Cardiac muscle cell (in vitro differentiated cells and primary cell): ENCODE results near the gene TTC33. TPM values are rescaled to one million over a fixed set of nuclear protein-coding genes. Genes with fewer than 3 reads are reported as not detected.
"Not testable (repeated sequence)": the region's sequence is repeated elsewhere in the genome, so short reads cannot be mapped to it uniquely, and the experiment has no call there.

Experiments used
- DNase-seq, 2 donors: peaks; one replicate each; pipeline versions ENCODE4 v3.0.0 to v3.0.0-alpha.2; 2010 to 2017; ENCODE audit warnings: low read depth in 1 of 2, low spot score in 1 of 2
- H3K27ac ChIP-seq: fragments of 200-600 bp; sonication (generic); 2 replicates; pipeline ENCODE4 v1.5.1; 2016
- H3K27me3 ChIP-seq: fragments of 200-600 bp; sonication (generic); 2 replicates; pipeline ENCODE4 v1.6.0; 2016; ENCODE audit warnings: control low read depth
- H3K36me3 ChIP-seq: fragments of 200-600 bp; sonication (generic); 2 replicates; pipeline ENCODE4 v1.5.1; 2016; ENCODE audit warnings: control low read depth
- H3K4me1 ChIP-seq: fragments of 200-600 bp; sonication (generic); 2 replicates; pipeline ENCODE4 v1.8.1; 2017; ENCODE audit warnings: low read depth, mild to moderate bottlenecking, mixed run types
- H3K4me3 ChIP-seq: fragments of 200-600 bp; sonication (generic); 2 replicates; pipeline ENCODE4 v1.5.1; 2016; ENCODE audit warnings: mild to moderate bottlenecking
- H3K9me3 ChIP-seq: fragments of 200-600 bp; sonication (generic); 2 replicates; pipeline ENCODE4 v1.5.1; 2017; ENCODE audit warnings: low read depth, mild to moderate bottlenecking, control low read depth
- CTCF ChIP-seq: IDR thresholded peaks from 2 replicates; pipeline ENCODE4 v1.5.1; 2012; ENCODE audit warnings: low read depth, mild to moderate bottlenecking, low read length
- polyA plus RNA-seq: library from polyadenylated mRNA; unstranded; fragments of >200 nt; fragmentation: Nextera tagmentation; extraction: Ambion mirVana; gene quantifications from 2 replicates; pipeline ENCODE4 v1.2.1, GENCODE V29; 2016
- total RNA-seq: library from RNA; depleted of rRNA; stranded (reverse); fragments of >200 nt; gene quantifications from 2 replicates; pipeline ENCODE4 v1.2.3, GENCODE V29; 2016

Gene TTC33
- total and polyA plus RNA-seq, 2 experiments from 2014 or later: 16.3 to 46.7 TPM

DNA sequence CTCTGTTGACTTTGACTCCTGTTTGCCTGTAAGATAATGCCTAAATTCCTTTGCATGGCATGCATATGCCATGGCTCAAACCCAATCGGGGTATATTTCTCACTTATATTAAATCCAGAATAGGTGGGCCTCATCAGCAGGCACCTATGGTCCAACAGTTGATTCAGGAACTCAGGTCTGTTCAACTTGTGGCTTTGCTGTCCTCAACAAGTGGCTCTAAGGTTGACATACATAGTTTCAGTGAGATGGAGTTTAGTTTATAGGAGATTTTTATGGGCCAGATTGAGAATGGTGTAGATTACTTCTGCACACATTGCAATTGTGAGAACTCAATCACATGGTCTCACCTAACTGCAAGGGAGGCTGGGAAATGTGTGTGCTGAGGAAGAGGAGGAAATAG is 107.6 kb downstream of the TTC33 start:
- Histone ChIP-seq H3K4me3 (no peak overlapping the region), H3K9me3 (no peaks in the 10 kb centered on the region), H3K27ac (no peak overlapping the region), H3K27me3 (no peaks in the 10 kb centered on the region), H3K4me1 (no peaks in the 10 kb centered on the region), H3K36me3 (no peaks in the 10 kb centered on the region)
- no peak for DNase-seq
- TF ChIP-seq CTCF: no peak

DNA sequence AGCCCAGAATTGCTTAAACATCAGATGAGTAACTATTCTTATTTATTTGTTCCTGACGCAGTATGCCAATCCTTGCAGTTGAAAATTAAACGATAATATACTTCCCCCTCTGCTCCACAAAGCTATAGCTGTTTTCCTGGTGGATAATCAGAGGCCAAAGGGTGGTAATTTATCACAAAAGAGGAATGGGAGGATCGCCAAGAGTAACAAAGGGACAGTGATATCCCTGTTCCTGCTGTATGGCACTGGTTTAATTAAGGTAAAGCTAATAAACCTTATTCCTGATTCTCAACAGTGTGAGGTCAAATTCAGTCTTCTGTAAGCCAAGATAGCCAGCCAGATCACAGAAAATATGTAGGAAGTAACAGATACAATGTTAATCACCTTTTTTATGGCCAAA is 109.5 kb downstream of the TTC33 start:
- no peak for TF ChIP-seq CTCF
- Histone ChIP-seq H3K9me3 (no peaks in the 10 kb centered on the region), H3K4me1 (no peaks in the 10 kb centered on the region), H3K4me3 (no peak overlapping the region), H3K36me3 (no peaks in the 10 kb centered on the region), H3K27ac (no peak overlapping the region), H3K27me3 (no peaks in the 10 kb centered on the region)
- no peak for DNase-seq

DNA sequence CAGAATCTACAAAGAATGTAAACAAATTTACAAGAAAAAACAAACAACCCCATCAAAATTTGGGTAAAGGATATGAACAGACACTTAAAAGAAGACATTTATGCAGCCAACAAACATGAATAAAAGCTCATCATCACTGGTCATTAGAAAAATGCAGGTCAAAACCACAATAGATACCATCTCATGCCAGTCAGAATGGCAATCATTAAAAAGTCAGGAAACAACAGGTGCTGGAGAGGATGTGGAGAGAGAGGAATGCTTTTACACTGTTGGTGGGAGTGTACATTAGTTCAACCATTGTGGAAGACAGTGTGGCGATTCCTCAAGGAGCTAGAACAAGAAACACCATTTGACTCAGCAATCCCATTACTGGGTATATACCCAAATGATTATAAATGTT is 116.2 kb downstream of the TTC33 start:
- not testable (repeated sequence) for H3K27ac ChIP-seq, H3K4me3 ChIP-seq, H3K36me3 ChIP-seq, H3K4me1 ChIP-seq, DNase-seq, H3K9me3 ChIP-seq, H3K27me3 ChIP-seq

- H3K36me3 ChIP-seq: no peaks in the 10 kb centered on the region
- H3K27ac ChIP-seq: no peak overlapping the region
- no peaks in the 10 kb centered on the region for H3K4me1 ChIP-seq
- no peak overlapping the region for H3K4me3 ChIP-seq
- H3K9me3 ChIP-seq: no peaks in the 10 kb centered on the region
- no peaks in the 10 kb centered on the region for H3K27me3 ChIP-seq
- no peak for TF ChIP-seq CTCF
- no peak for DNase-seq
Observed at GRCh38 chr5:40634593-40634992, 121.2 kb downstream of the TTC33 start.

DNA sequence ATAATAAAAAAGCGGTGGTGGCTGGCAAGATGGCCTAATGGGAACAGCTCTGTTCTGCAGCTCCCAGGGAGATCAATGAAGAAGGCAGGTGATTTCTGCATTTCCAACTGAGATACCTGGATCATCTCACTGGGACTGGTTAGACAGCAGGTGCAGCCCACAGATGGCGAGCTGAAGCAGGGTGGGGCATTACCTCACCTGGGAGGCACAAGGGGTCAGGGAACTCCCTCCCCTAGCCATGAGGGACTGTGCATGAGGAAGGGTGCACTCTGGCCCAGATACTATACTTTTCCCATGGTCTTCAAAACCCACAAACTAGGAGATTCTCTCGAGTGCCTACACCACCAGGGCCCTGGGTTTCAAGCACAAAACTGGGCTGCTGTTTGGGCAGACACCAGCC is 121.6 kb downstream of the TTC33 start:
- Histone ChIP-seq H3K9me3 (no peaks in the 10 kb centered on the region), H3K4me1 (no peaks in the 10 kb centered on the region), H3K36me3 (no peaks in the 10 kb centered on the region), H3K4me3 (no peak overlapping the region), H3K27me3 (no peaks in the 10 kb centered on the region), H3K27ac (no peak overlapping the region)
- DNase-seq: no peak
- no peak for TF ChIP-seq CTCF

DNA sequence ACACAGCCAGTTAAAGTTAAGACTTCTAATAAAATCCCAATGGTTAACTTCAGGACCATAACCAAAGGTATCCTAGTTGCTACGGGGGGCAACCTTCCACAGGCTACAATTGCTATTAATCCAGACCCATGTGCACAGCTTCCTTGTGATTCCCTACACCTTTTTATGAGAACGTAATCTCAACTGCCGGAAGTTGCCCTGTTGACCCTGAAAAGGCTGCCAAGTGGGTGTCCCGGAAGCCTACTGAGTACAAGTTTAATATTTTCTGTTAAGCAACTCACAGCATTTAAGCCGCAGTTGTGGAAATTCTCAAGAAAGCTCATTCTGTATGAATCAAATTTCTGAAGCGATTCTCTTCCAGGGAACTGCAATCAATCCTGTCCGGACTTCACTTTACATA is 124.5 kb downstream of the TTC33 start:
- H3K36me3 ChIP-seq: no peaks in the 10 kb centered on the region
- no peaks in the 10 kb centered on the region for H3K9me3 ChIP-seq
- no peak for TF ChIP-seq CTCF
- no peak overlapping the region for H3K27ac ChIP-seq
- H3K4me3 ChIP-seq: no peak overlapping the region
- H3K4me1 ChIP-seq: no peaks in the 10 kb centered on the region
- H3K27me3 ChIP-seq: no peaks in the 10 kb centered on the region
- DNase-seq: no peak
